Lower leg skin (tissue), 3 donors: ENCODE measurements around the gene SLC5A10.
"Not testable (repeated sequence)": the region's sequence is repeated elsewhere in the genome, so short reads cannot be mapped to it uniquely, and the experiment has no call there.

Experiments used
- CTCF ChIP-seq, 3 donors: fragments of 450-650 bp; IDR thresholded peaks; one replicate each; pipeline ENCODE4 v1.5.1; 2016; ENCODE audit warnings: antibody characterized with exemption in 3 of 3, mild to moderate bottlenecking in 3 of 3, moderate library complexity in 2 of 3
- POLR2A ChIP-seq, 2 donors: fragments of 450-650 bp; IDR thresholded peaks; one replicate each; pipeline ENCODE4 v1.6.1; 2016 to 2017; ENCODE audit warnings: antibody characterized with exemption in 2 of 2, mild to moderate bottlenecking in 1 of 2, moderate library complexity in 1 of 2

- TF ChIP-seq CTCF, POLR2A (IDR thresholded peaks at IDR 0.05): not testable (repeated sequence)
Measured at GRCh38 chr17:19062009-19062717, 110.2 kb downstream of the SLC5A10 start.
